Osteocyte (in vitro differentiated cells): ENCODE results near the gene TNNI3. TPM values are rescaled to one million over a fixed set of nuclear protein-coding genes. Genes with fewer than 3 reads are reported as not detected.

Experiments
- DNase-seq: peaks from one replicate; pipeline ENCODE4 v3.0.0; 2021; ENCODE audit warnings: mixed read lengths; ENCODE audit not compliant: unreplicated experiment; ENCODE audit errors: extremely low spot score
- H3K27ac Mint-ChIP-seq: one replicate; pipeline ENCODE4 v1.8.0; 2021; ENCODE audit warnings: mild to moderate bottlenecking, mixed read lengths; ENCODE audit not compliant: unreplicated experiment
- H3K27me3 Mint-ChIP-seq: one replicate; pipeline ENCODE4 v1.8.0; 2021; ENCODE audit warnings: mixed read lengths; ENCODE audit not compliant: unreplicated experiment
- H3K36me3 Mint-ChIP-seq: one replicate; pipeline ENCODE4 v1.8.0; 2021; ENCODE audit warnings: mixed read lengths; ENCODE audit not compliant: unreplicated experiment
- H3K4me1 Mint-ChIP-seq: one replicate; pipeline ENCODE4 v1.8.0; 2021; ENCODE audit warnings: mixed read lengths; ENCODE audit not compliant: unreplicated experiment
- H3K4me3 Mint-ChIP-seq: one replicate; pipeline ENCODE4 v1.8.0; 2021; ENCODE audit warnings: mild to moderate bottlenecking, moderate library complexity, mixed read lengths; ENCODE audit not compliant: unreplicated experiment
- H3K9me3 Mint-ChIP-seq: one replicate; pipeline ENCODE4 v1.8.0; 2021; ENCODE audit warnings: mixed read lengths; ENCODE audit not compliant: unreplicated experiment
- total RNA-seq: library from RNA; stranded (reverse); gene quantifications from 2 replicates; pipeline ENCODE4 v1.2.1, GENCODE V29; 2021
- TF ChIP-seq, protein P1 (sequence below): fragments of 200-600 bp; sonication (generic); IDR thresholded peaks from 2 replicates; pipeline ENCODE4 v1.5.0; 2021; ENCODE audit warnings: antibody characterized with exemption, mild to moderate bottlenecking, moderate library complexity

TNNI3 gene
- total RNA-seq, 1 donor from 2014 or later: not detected

DNA sequence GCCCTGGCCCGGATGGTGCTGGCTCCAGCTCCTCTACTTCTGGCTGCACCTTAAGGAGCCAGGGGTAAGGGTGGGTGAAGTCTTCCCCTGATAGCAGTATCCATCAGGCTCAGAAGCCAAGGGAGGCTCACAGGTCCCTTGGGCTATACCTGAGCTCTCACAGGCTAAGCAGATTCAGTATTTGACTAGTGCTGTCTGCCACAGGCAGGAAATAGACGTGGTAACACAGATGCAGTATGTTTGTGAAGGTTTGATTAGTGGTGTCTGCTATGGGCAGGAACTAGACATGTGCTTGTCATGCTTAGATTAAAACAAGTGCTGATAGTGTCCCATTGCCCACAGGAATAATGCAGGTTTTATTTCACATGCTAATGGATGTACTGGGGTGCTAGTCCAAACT is 18.5 kb upstream of the TNNI3 start:
- Mint-ChIP-seq H3K36me3 (no peaks in the 10 kb centered on the region), H3K4me1 (peaks cover 28% of the 10 kb centered on the region), H3K27me3 (peaks cover 33% of the 10 kb centered on the region), H3K27ac (no peak overlapping the region), H3K4me3 (no peak overlapping the region), H3K9me3 (no peaks in the 10 kb centered on the region)
- TF ChIP-seq, protein P1, sequence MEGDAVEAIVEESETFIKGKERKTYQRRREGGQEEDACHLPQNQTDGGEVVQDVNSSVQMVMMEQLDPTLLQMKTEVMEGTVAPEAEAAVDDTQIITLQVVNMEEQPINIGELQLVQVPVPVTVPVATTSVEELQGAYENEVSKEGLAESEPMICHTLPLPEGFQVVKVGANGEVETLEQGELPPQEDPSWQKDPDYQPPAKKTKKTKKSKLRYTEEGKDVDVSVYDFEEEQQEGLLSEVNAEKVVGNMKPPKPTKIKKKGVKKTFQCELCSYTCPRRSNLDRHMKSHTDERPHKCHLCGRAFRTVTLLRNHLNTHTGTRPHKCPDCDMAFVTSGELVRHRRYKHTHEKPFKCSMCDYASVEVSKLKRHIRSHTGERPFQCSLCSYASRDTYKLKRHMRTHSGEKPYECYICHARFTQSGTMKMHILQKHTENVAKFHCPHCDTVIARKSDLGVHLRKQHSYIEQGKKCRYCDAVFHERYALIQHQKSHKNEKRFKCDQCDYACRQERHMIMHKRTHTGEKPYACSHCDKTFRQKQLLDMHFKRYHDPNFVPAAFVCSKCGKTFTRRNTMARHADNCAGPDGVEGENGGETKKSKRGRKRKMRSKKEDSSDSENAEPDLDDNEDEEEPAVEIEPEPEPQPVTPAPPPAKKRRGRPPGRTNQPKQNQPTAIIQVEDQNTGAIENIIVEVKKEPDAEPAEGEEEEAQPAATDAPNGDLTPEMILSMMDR: no peak
- no peak for DNase-seq

DNA sequence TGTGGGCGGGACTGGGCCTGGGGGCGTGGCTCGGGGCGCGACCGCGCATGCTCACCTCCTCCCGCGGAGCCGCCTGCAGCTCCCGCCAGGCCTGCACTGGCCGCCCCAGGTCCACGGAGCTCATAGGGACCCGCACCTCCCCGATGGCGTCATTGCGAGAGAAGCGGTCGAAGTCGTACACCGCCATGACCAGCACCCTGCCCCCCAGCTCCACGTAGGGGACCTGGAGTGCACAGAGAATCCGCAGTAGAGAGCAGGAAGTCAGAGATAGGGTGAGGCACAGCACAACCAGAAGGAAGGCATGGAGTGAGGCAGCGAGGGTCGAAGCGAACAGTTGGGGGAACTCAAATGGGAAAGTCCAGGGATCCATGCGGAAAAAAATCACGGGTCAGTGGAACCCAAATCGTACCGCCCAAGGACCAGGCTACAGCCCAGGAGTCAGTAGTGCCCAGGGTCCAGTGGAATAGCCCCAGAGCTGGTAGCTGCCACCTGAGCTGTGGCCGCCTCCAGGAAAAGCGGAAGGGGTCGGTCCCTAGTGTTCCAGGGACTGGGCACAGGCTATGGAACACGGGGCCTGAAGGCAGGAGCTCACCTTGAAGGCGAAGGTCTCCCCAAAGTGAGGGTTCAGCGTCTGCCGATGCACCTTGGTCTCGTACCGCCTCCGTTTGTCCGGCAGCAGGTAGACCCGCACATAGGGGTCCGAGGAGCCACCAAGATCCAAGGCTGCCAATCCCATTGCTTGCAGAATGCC is 17.8 kb upstream of the TNNI3 start:
- no peak for DNase-seq
- H3K27me3 Mint-ChIP-seq: peaks cover 30% of the 10 kb centered on the region
- TF ChIP-seq, protein P1: no peak
- no peaks in the 10 kb centered on the region for H3K36me3 Mint-ChIP-seq
- H3K4me3 Mint-ChIP-seq: no peak overlapping the region
- no peak overlapping the region for H3K27ac Mint-ChIP-seq
- H3K4me1 Mint-ChIP-seq: peaks cover 26% of the 10 kb centered on the region
- H3K9me3 Mint-ChIP-seq: no peaks in the 10 kb centered on the region

DNA sequence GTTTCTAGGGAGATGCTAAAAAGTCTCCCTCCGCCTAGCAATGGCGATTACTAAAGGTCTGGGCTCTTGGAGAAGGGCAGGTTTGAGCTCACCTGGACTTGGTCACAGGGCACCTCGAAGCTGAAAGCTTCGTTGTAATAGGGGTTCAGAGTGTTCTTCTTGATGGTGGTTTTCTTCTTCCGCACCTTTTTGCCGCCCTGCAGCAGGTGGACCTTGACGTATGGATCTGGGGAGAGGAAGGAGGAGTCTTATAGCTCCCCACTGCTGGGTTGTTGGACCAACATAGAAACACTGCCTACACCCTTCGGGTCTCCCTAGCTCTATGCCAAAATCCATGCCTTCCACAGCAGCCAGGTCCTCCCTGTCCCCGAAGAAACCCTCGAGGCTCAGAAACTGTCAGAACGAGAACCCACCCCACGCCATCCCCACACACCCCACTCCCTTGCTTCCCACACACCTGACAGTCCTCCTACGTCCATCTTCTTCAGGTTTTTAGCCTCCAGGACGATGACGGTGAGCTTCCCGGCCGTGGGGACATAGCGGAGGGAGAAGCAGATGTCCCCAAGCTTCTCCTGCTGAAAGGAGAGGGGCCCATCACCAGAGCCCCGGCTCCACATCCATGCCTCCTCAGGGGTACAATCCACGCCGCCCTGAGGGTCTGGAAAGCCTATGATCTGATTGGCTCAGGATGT is 17.0 kb upstream of the TNNI3 start:
- Mint-ChIP-seq H3K4me1 (peaks cover 21% of the 10 kb centered on the region), H3K27ac (no peak overlapping the region), H3K4me3 (peak overlapping the region; percentile 69), H3K27me3 (peaks cover 31% of the 10 kb centered on the region), H3K36me3 (no peaks in the 10 kb centered on the region), H3K9me3 (no peaks in the 10 kb centered on the region)
- TF ChIP-seq, protein P1: no peak
- no peak for DNase-seq

DNA sequence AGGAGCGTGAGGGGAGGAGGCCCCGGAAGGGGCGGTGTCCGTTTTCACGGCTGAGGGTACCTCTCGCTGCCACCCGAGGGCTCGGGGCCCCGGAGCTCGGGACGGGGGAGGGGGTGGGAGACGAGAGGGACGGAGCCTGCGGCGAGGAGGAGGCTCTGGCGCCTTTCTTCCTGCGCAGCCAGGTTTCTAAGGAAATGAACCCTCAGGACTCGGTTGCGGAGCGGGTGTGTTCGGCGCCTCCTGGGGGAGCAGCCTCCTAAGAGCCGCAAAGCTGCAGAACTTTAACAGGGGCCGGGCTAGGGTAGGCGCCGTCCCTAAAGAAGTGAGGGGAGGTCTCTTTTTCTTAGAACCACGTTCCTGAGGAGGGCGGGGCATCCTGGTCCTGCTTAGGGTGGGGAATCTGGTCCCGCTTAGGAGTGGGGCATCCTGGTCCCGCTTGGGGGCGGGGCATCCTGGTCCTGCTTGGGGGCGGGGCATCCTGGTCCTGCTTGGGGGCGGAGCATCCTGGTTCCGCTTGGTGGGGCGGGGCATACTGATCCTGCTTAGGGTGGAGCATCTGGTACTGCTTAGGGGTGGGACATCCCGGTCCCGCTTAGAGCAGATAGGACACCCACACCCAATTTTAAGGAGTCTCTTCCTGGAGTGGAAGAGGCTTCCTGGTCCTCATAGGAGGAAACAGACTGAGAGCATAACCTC is 16.3 kb upstream of the TNNI3 start:
- Mint-ChIP-seq H3K4me3 (peak overlapping the region; percentile 69), H3K9me3 (no peaks in the 10 kb centered on the region), H3K27ac (no peak overlapping the region), H3K4me1 (peaks cover 17% of the 10 kb centered on the region), H3K36me3 (no peaks in the 10 kb centered on the region), H3K27me3 (peaks cover 36% of the 10 kb centered on the region)
- TF ChIP-seq, protein P1: no peak
- DNase-seq: no peak

DNA sequence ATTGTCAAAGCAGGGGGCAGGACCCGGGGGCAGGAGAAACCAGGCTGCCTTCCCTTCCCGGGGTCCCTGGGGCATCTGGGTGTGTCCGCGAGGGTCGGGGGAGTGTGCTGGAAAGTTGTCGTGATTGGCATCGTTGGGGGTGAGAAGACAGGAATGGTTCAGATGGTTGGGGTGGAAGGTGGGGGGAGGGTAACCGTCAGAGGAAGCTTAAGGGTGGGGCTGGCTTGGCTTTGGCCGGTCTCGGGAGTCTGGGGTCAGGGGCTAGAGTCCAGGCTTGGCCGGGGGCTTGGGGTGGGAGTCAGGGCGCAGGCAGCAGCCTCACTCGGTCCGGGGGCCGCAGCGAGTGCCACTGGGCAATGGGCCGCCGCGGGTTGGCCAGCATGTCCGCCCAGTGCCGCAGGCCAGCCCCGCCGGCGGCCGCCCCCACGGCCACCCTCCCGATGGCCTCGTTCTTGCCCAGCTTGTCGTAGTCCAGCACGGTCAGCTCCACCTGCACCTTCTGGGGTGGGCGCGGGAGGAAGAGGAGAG is 15.7 kb upstream of the TNNI3 start:
- TF ChIP-seq, protein P1: no peak
- Mint-ChIP-seq H3K4me1 (peaks cover 16% of the 10 kb centered on the region), H3K27me3 (peaks cover 37% of the 10 kb centered on the region), H3K4me3 (peak overlapping the region; percentile 69), H3K27ac (peak overlapping the region; percentile 23), H3K9me3 (no peaks in the 10 kb centered on the region), H3K36me3 (no peaks in the 10 kb centered on the region)
- no peak for DNase-seq
